Activated CD4-positive, alpha-beta T cell treated with anti-CD3 and anti-CD28 coated beads, Interleukin-2, amount 50 U/mL, for 16 hours (primary cell): ENCODE results near the gene ZNF451.

Experiments
- DNase-seq: peaks from one replicate; pipeline ENCODE4 v3.0.0-alpha.2; 2020

ZNF451 gene

GRCh38 chr6:57162516-57162915, 72.5 kb downstream of the ZNF451 start:
- DNase-seq, result no peak

- DNase-seq, result no peak
Measured at GRCh38 chr6:57163956-57164355, 74.0 kb downstream of the ZNF451 start.

GRCh38 chr6:57165080-57165479, 75.1 kb downstream of the ZNF451 start:
- no peak for DNase-seq

- DNase-seq, result peak; percentile 96
Measured at GRCh38 chr6:57172136-57173055, 82.4 kb downstream of the ZNF451 start, which contains the start of gene BAG2. Gene BAG2 (plus strand): TSS chr6:57172326. CDS start chr6:57172698, 372 bp downstream.

GRCh38 chr6:57173056-57173885, 83.3 kb downstream of the ZNF451 start:
- peak; percentile 37 for DNase-seq

GRCh38 chr6:57173886-57174510, 84.0 kb downstream of the ZNF451 start:
- no peak for DNase-seq

- DNase-seq, result no peak
Measured at GRCh38 chr6:57174511-57174907, 84.5 kb downstream of the ZNF451 start.

GRCh38 chr6:57177545-57178265, 87.7 kb downstream of the ZNF451 start:
- DNase-seq, result no peak

- DNase-seq, result no peak
Measured at GRCh38 chr6:57180596-57180995, 90.6 kb downstream of the ZNF451 start.

- DNase-seq, result no peak
Measured at GRCh38 chr6:57182017-57182432, 92.0 kb downstream of the ZNF451 start.

GRCh38 chr6:57183336-57183735, 93.3 kb downstream of the ZNF451 start:
- no peak for DNase-seq

GRCh38 chr6:57190140-57190539, 100.2 kb downstream of the ZNF451 start:
- no peak for DNase-seq

- DNase-seq, result no peak
Measured at GRCh38 chr6:57193177-57193576, 103.2 kb downstream of the ZNF451 start.

- DNase-seq, result no peak
Measured at GRCh38 chr6:57195457-57195856, 105.5 kb downstream of the ZNF451 start.

- DNase-seq, result no peak
Measured at GRCh38 chr6:57198926-57199636, 109.1 kb downstream of the ZNF451 start.

GRCh38 chr6:57201718-57202117, 111.7 kb downstream of the ZNF451 start:
- no peak for DNase-seq

- DNase-seq, result no peak
Measured at GRCh38 chr6:57205550-57206328, 115.8 kb downstream of the ZNF451 start.

- DNase-seq, result peak; percentile 20
Measured at GRCh38 chr6:57207141-57207540, 117.2 kb downstream of the ZNF451 start.

- DNase-seq, result peak; percentile 32
Measured at GRCh38 chr6:57207872-57208271, 117.9 kb downstream of the ZNF451 start.

GRCh38 chr6:57209030-57209429, 119.0 kb downstream of the ZNF451 start:
- no peak for DNase-seq

- no peak for DNase-seq
Measured at GRCh38 chr6:57210060-57210459, 120.1 kb downstream of the ZNF451 start.
